ENCODE results near the gene SLCO2A1.

The SLCO2A1 gene

GRCh38 chr3:133980550-133980949 lies 49.2 kb downstream of the SLCO2A1 start:
- no peak for DNase-seq (ENCODE audit: low spot score)

- no peak for DNase-seq (ENCODE audit: low spot score)
Measured at GRCh38 chr3:133980035-133980434, 49.7 kb downstream of the SLCO2A1 start.

- DNase-seq (ENCODE audit: low spot score): no peak
Measured at GRCh38 chr3:133979553-133979952, 50.2 kb downstream of the SLCO2A1 start.

GRCh38 chr3:133977568-133977967 lies 52.2 kb downstream of the SLCO2A1 start:
- no peak for DNase-seq (ENCODE audit: low spot score)

DNA sequence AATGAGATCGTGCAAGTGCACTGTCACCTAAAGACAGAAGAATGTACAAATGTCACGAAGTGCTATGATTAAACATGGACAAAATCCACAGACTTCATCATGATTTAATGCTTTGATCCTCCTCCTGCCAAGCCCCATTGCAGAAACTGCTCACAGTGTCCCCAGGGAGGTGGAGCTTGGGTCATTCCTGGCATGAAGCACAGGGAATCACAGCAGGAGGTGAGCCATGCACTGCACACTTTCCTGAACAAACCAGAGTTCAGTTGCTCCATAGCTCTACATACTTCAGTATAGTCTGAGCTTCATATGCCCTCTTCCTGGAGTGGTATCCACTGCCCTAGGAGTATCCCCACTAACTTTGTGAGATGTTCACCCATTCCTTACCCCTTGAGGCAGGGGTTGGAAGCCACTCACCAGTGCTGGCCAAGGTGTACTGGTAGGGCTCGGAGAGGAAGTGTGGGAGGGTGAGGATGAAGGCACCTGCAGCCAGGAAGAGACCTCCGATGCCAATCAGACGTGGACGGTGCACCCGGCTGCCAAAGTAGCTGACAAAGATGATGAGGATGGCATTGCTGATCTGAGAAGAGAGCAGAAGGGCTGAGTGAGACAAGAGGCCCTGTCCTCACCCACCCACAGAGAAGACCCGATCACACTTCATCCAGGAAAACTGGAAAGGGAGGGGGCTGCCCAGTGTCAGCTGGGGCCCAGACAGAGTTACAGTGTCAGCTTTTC lies 56.3 kb downstream of the SLCO2A1 start:
- peak; percentile 35 for DNase-seq (ENCODE audit: low spot score)

DNA sequence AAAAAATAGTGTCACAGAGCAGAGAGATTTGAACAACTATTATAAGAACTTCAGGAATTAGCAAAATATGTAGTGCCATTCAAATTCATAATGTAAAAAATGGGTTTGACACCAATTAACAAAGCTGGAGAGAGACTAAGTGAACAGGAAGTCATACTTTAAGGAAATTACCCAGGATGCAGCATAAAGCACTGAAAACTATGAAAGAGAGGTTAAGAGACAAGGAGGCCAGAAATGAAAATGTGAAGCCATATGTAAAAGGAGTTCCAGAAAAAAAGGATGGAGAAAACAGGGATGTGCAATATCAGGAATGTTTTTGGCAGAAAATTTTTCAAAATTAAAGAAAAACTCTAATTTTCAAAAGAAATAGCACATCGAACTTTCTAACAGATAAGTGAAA lies 57.6 kb downstream of the SLCO2A1 start:
- DNase-seq (ENCODE audit: low spot score): no peak

DNA sequence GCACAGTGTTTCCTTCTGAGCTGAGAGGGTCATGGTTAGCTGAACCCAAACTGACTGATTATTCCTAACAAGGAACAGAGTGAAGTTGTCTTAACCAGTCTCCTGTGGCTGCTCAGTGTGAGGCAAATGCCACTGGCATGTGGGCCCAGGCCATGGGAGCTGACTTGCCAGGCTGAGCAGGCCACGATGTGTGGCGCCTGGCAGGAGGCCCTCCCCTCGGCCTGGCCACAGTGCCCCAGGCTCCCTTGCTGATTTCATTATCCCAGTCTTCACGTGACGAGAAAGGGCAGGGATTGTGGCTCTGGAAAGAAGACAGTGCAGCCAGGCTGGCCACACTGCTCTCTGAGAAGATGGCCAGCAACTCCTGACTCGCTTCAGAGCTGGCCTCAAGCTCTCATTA lies 58.8 kb downstream of the SLCO2A1 start:
- no peak for DNase-seq (ENCODE audit: low spot score)

DNA sequence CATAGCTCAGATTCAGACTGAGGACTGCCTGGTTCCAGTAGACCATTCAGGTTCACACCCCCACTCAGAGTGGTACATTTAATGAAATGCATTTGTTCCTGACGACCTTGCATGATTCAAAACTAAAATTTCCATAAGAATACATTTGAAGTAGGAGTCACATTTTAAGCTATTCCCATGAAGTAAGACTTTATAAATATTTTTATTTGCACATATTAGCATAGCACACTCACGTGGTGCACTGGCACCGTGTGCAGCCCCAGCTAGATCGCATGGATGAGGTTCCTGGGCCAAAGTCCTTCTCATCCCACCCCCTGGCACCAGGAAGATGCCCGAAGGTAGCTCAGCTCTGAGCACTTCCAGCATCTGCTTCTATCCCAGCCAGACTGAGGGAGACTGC lies 59.4 kb downstream of the SLCO2A1 start:
- no peak for DNase-seq (ENCODE audit: low spot score)

DNA sequence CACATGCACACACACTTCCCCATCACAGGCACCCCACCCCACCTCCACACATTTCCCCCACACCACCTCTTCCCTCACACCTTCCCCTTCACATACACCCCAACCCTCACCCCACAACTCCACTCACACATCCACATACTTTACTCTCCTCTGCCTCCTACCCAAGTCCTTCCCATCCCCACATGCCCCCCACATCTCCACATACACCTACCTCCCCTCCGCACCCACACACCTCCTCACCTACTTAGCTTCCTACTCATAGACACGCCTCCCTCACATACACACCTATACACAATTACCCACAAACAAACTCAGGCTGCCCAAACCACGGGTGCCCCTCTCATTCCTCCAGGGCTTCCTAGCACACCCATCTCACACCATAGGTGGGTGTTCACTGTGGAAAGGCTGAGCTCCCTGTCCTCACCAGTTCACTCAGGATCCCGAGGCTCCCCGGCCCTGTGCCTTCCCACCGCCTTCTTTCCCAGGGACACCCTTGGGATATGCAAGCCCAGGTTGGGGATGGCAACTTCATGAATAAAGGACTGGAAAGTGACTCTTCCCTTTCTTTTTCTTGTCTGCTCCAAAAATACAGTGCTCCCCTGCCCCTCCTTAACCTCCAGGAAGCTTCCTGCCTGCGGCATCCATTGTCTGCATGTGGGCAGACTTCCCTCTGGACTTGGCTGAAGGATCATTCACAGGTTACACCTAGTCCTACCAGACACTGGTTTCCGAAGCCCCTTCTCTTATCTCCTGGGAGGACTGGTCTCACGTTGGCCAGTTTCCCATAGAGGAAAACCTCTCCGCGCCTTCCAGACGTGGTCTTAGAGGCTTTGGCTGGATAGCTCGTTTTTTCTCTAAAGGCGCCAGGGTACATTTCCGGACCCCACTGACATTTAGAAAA lies 61.5 kb downstream of the SLCO2A1 start:
- no peak for DNase-seq (ENCODE audit: low spot score)

DNA sequence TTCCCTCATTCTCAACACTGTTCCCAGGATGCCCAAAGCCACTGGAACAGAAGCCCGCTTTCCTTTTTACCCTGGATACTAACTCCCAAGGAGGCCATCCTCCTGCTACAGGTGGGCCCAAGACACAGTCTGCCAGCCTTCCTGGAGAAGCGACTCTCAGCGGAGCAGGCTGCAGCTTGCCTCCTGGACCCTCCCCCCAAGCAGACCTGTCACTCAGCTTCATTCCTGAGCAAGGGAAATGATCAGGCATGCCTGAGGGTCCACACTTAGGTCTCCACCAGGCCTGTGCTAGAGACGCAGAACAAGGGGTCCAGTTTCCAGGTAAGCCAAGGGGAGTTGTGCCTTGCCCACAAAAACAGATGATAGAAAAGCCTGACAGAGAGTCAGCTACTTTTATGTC lies 62.8 kb downstream of the SLCO2A1 start:
- no peak for DNase-seq (ENCODE audit: low spot score)

GRCh38 chr3:133965906-133966305 lies 63.8 kb downstream of the SLCO2A1 start:
- DNase-seq (ENCODE audit: low spot score): no peak

GRCh38 chr3:133965013-133965570 lies 64.6 kb downstream of the SLCO2A1 start:
- peak; percentile 67 for DNase-seq (ENCODE audit: low spot score)

- DNase-seq (ENCODE audit: low spot score): no peak
Measured at GRCh38 chr3:133964547-133964946, 65.2 kb downstream of the SLCO2A1 start.

- no peak for DNase-seq (ENCODE audit: low spot score)
Measured at GRCh38 chr3:133963657-133964396, 65.9 kb downstream of the SLCO2A1 start.

GRCh38 chr3:133962849-133963248 lies 66.9 kb downstream of the SLCO2A1 start:
- peak; percentile 83 for DNase-seq (ENCODE audit: low spot score)

GRCh38 chr3:133958071-133958805 lies 71.5 kb downstream of the SLCO2A1 start:
- no peak for DNase-seq (ENCODE audit: low spot score)

- no peak for DNase-seq (ENCODE audit: low spot score)
Measured at GRCh38 chr3:133956982-133957381, 72.7 kb downstream of the SLCO2A1 start.

DNA sequence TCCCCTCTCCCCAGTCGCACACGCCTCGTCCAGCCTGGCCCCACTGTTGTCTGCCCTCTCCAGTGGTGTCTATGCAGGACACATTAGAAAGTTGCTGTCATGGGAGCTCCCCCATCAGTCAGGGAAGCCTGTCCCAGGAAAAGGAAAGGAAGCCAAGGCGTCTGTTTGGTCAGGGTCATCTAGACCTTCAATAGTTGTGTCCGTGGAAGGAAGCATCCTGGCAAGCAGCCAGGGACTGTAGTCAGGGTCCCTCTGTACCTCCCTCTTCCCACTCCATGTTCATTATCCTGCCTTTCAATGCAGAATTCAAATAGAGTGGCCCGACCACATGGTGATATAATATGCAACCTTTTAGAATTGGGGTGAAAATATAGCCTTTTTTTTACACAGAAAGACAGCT lies 73.4 kb downstream of the SLCO2A1 start:
- no peak for DNase-seq (ENCODE audit: low spot score)

- no peak for DNase-seq (ENCODE audit: low spot score)
Measured at GRCh38 chr3:133955892-133956291, 73.8 kb downstream of the SLCO2A1 start.

GRCh38 chr3:133954717-133955360 lies 74.9 kb downstream of the SLCO2A1 start:
- no peak for DNase-seq (ENCODE audit: low spot score)

- DNase-seq (ENCODE audit: low spot score): no peak
Measured at GRCh38 chr3:133953297-133953696, 76.4 kb downstream of the SLCO2A1 start.
